Fibroblast of the aortic adventitia (primary cell): ENCODE results near the gene AP4M1. TPM values are rescaled to one million over a fixed set of nuclear protein-coding genes. Genes with fewer than 3 reads are reported as not detected.
"Not testable (repeated sequence)": the region's sequence is repeated elsewhere in the genome, so short reads cannot be mapped to it uniquely, and the experiment has no call there.

Experiments
- DNase-seq: peaks from one replicate; pipeline ENCODE4 v3.0.0-alpha.2; 2010; ENCODE audit warnings: low read depth
- H3K4me3 ChIP-seq: 2 replicates; pipeline ENCODE4 v1.5.1; 2011; ENCODE audit warnings: low read depth, mild to moderate bottlenecking, control low read depth, low read length, moderate library complexity
- total RNA-seq: library from RNA; depleted of rRNA; stranded (reverse); fragments of >200 nt; gene quantifications from 2 replicates; pipeline ENCODE4 v1.2.3, GENCODE V29; 2012; ENCODE audit warnings: low replicate concordance
- TF ChIP-seq, protein P1 (sequence below): IDR thresholded peaks from 2 replicates; pipeline ENCODE4 v1.5.1; 2011; ENCODE audit warnings: mild to moderate bottlenecking, low read length, control low read depth, inconsistent platforms; ENCODE audit not compliant: insufficient read depth

AP4M1 gene
- total RNA-seq, 1 donor, result 17.6 TPM

DNA sequence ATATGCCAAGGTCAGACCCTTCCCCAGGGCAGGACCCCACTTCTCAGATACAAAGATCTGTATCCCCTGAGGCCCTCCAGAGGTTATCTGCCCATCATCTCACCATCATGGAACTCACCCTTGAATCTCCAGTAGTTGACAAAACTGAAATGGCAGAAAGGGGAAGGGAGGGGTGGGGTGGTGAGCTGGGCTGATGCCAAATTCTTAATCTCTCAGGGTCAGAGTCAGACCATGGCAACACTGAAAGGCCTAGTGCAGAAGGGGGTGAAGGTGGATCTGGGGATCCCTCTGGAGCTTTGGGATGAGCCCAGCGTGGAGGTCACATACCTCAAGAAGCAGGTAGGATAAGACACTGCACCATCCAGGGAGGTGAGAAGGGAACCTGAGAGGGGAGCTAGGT is 21.1 kb downstream of the AP4M1 start:
- DNase-seq, result no peak
- H3K4me3 ChIP-seq, result no peak overlapping the region
- TF ChIP-seq, protein P1, sequence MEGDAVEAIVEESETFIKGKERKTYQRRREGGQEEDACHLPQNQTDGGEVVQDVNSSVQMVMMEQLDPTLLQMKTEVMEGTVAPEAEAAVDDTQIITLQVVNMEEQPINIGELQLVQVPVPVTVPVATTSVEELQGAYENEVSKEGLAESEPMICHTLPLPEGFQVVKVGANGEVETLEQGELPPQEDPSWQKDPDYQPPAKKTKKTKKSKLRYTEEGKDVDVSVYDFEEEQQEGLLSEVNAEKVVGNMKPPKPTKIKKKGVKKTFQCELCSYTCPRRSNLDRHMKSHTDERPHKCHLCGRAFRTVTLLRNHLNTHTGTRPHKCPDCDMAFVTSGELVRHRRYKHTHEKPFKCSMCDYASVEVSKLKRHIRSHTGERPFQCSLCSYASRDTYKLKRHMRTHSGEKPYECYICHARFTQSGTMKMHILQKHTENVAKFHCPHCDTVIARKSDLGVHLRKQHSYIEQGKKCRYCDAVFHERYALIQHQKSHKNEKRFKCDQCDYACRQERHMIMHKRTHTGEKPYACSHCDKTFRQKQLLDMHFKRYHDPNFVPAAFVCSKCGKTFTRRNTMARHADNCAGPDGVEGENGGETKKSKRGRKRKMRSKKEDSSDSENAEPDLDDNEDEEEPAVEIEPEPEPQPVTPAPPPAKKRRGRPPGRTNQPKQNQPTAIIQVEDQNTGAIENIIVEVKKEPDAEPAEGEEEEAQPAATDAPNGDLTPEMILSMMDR, result no peak

GRCh38 chr7:100124301-100125230 is 23.1 kb downstream of the AP4M1 start:
- TF ChIP-seq, protein P1, result no peak
- DNase-seq, result no peak
- no peak overlapping the region for H3K4me3 ChIP-seq

GRCh38 chr7:100126239-100126930 is 24.9 kb downstream of the AP4M1 start:
- DNase-seq, result no peak
- TF ChIP-seq, protein P1, result no peak
- peak overlapping the region; percentile 99 for H3K4me3 ChIP-seq

DNA sequence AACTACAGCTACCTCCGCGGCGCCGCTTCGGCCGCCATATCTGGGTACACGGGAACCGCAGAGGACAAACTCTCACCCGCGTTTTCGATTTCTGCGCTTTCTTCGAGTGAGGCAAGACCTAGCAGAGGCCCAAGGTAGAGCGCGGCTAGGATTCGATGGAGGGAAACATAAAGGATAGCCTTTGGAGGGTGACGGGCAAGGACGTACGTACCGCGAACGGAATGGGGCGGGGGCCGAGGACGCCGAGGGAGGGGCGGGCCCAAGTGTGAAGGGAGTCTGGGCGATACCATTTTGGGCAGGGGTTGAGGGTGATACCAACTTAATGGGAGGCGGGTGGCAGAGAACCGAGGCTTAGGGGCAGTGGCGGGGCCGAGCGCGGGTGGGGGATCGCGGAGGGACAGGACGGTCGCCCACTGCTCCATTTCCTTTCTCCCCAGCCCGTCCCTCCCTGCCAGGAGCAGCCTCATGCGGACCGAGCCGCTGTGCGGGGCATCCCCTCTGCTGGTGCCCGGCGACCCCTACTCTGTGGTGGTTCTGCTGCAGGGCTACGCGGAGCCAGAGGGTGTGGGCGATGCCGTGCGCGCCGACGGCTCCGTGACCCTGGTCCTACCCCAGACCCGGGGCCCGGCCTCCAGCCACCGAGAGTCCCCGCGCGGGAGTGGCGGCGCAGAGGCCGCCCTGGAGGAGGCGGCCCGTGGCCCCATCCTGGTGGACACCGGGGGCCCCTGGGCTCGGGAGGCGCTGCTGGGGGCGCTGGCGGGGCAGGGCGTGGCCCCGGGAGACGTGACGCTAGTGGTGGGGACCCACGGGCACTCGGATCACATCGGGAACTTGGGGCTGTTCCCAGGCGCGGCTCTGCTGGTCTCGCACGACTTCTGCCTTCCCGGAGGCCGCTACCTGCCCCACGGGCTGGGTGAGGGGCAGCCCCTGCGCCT is 25.8 kb downstream of the AP4M1 start, which contains the start of gene MBLAC1:
MBLAC1 (plus strand) TSS at position 37 of the 935 bp plus-strand sequence; CDS start at position 466, 429 bp downstream.
- peak within 1 kb of the TSS; percentile 99 for H3K4me3 ChIP-seq
- TF ChIP-seq, protein P1, result no peak
- DNase-seq, result peak; percentile 95

- TF ChIP-seq, protein P1, result no peak
- DNase-seq, result no peak
- peak overlapping the region; percentile 99 for H3K4me3 ChIP-seq
Observed at GRCh38 chr7:100127866-100128636, 26.6 kb downstream of the AP4M1 start.

- TF ChIP-seq, protein P1, result no peak
- H3K4me3 ChIP-seq, result no peak overlapping the region
- no peak for DNase-seq
Observed at GRCh38 chr7:100128637-100128963, 27.2 kb downstream of the AP4M1 start.

GRCh38 chr7:100130220-100130607 is 28.8 kb downstream of the AP4M1 start:
- DNase-seq, H3K4me3 ChIP-seq: not testable (repeated sequence)
